K562 (cell line): ENCODE data around the gene SMARCC1. TPM values are rescaled to one million over a fixed set of nuclear protein-coding genes. Genes with fewer than 3 reads are reported as not detected.

Experiments
- ATAC-seq: fragments of 200-7000 bp; cut with Tn5 transposase; 3 replicates; pipeline ENCODE4 v1.9.1; 2020; ENCODE audit warnings: moderate library complexity
- Bru-seq: library from RNA; stranded (reverse); fragments of 400-500 nt; gene quantifications from one replicate; lab custom pipeline; 2021; lab: Mats Ljungman, UMichigan
- BruChase-seq, 2 experiments: library from RNA; stranded (reverse); fragments of 400-500 nt; gene quantifications; one replicate each; lab custom pipeline; 2021; lab: Mats Ljungman, UMichigan
- BruUV-seq: library from RNA; stranded (reverse); fragments of 400-500 nt; replicated peaks from 2 replicates; lab custom pipeline; 2021; lab: Mats Ljungman, UMichigan
- CTCF ChIA-PET: fragments of 300-600 bp; formaldehyde crosslinking; extraction: SDS; loops from one replicate; lab custom pipeline; 2021; ENCODE audit warnings: low intra/inter-chr PET ratio; lab: Yijun Ruan, JAX
- POLR2A ChIA-PET: fragments of 300-600, 350-650 bp; sonication (Branson Sonifier 250); formaldehyde crosslinking; extraction: SDS; loops from one replicate; lab custom pipeline; 2021; ENCODE audit warnings: antibody characterized with exemption, inconsistent platforms; lab: Yijun Ruan, JAX
- DNase-seq, 4 experiments: peaks; one replicate each; pipeline versions ENCODE4 v3.0.0 to v3.0.0-alpha.2; 2011 to 2018; ENCODE audit warnings: low spot score in 3 of 4, mixed read lengths in 3 of 4; ENCODE audit errors: extremely low read depth in 1 of 4
- FAIRE-seq: peaks from 2 replicates; lab custom pipeline; 2011; peaks lifted over from hg19 to GRCh38; lab: Jason Lieb, UNC
- H2AFZ ChIP-seq: 2 replicates; pipeline ENCODE4 v1.6.0; 2011; ENCODE audit warnings: low read depth, low read length, control low read depth, inconsistent platforms
- H3K27ac ChIP-seq: fragments of 200-600 bp; 3 replicates; pipeline ENCODE4 v1.8.0; 2011; ENCODE audit warnings: low read depth, mild to moderate bottlenecking, control low read depth, inconsistent platforms, low read length, moderate library complexity, mixed read lengths; ENCODE audit errors: extremely low read depth
- H3K27me3 ChIP-seq, 2 experiments: fragments of 300-600 bp in 1 of 2; 2 replicates in 1 of 2; 3 replicates in 1 of 2; pipeline versions ENCODE4 v1.6.0 to v1.8.0; 2011; ENCODE audit warnings: inconsistent platforms in 2 of 2, low read length in 2 of 2, mild to moderate bottlenecking in 1 of 2, mixed read lengths in 1 of 2, moderate library complexity in 1 of 2; ENCODE audit not compliant: control insufficient read depth in 2 of 2, insufficient read depth in 2 of 2
- H3K36me3 ChIP-seq: fragments of 300-600 bp; 3 replicates; pipeline ENCODE4 v1.8.0; 2011; ENCODE audit warnings: mild to moderate bottlenecking, low read length, inconsistent platforms; ENCODE audit not compliant: control insufficient read depth, insufficient read depth
- H3K4me1 ChIP-seq, 2 experiments: fragments of 200-600 bp in 1 of 2; replicated peaks in 1 of 2; 2 replicates in 1 of 2; 3 replicates in 1 of 2; pipeline versions ENCODE4 v1.5.1 to v1.8.0; 2011; ENCODE audit warnings: inconsistent platforms in 2 of 2, low read length in 2 of 2, mild to moderate bottlenecking in 1 of 2, mixed read lengths in 1 of 2, moderate library complexity in 1 of 2; ENCODE audit not compliant: control insufficient read depth in 2 of 2, insufficient read depth in 2 of 2
- H3K4me2 ChIP-seq: 2 replicates; pipeline ENCODE4 v1.6.1; 2011; ENCODE audit warnings: low read length, control low read depth, inconsistent platforms, mixed read lengths; ENCODE audit not compliant: insufficient read depth
- H3K4me3 ChIP-seq: fragments of 200-600 bp; sonication (generic), shearing (Covaris generic); 2 replicates; pipeline ENCODE4 v1.5.1; 2016; ENCODE audit warnings: control low read depth, inconsistent platforms
- H3K79me2 ChIP-seq: fragments of 200-600 bp; 3 replicates; pipeline ENCODE4 v1.8.0; 2011; ENCODE audit warnings: low read length, inconsistent platforms; ENCODE audit not compliant: control insufficient read depth, insufficient read depth
- H3K9ac ChIP-seq, 2 experiments: 2 replicates each; pipeline versions ENCODE4 v1.6.0 to v1.6.1; 2011; ENCODE audit warnings: low read depth in 2 of 2, low read length in 2 of 2, control low read depth in 1 of 2, inconsistent platforms in 1 of 2, mild to moderate bottlenecking in 1 of 2, mixed read lengths in 1 of 2; ENCODE audit not compliant: insufficient read depth in 1 of 2
- H3K9me1 ChIP-seq: one replicate; pipeline ENCODE4 v1.6.0; 2011; ENCODE audit warnings: inconsistent platforms, mild to moderate bottlenecking, low read length, moderate library complexity; ENCODE audit not compliant: control insufficient read depth, insufficient read depth
- H3K9me3 ChIP-seq: replicated peaks from 2 replicates; pipeline ENCODE4 v1.5.1; 2011; ENCODE audit warnings: low read depth, low read length, inconsistent platforms; ENCODE audit not compliant: control insufficient read depth, insufficient read depth
- H4K20me1 ChIP-seq: replicated peaks from 2 replicates; pipeline ENCODE4 v1.6.1; 2011; ENCODE audit warnings: low read length, inconsistent platforms, mixed read lengths; ENCODE audit not compliant: control insufficient read depth, insufficient read depth
- CHD1 ChIP-seq: fragments of 200-600 bp; sonication (generic); IDR thresholded peaks from one replicate; pipeline ENCODE4 v1.6.1; 2012; ENCODE audit warnings: mild to moderate bottlenecking, moderate library complexity, low read length, inconsistent platforms
- FUS ChIP-seq: fragments of 200-400 bp; formaldehyde crosslinking; optimal IDR thresholded peaks from 2 replicates; pipeline ENCODE3; 2017; ENCODE audit warnings: low read depth, low read length
- MBD2 ChIP-seq: sonication (generic); IDR thresholded peaks from 2 replicates; pipeline ENCODE4 v1.6.1; 2016; ENCODE audit warnings: low read depth, borderline replicate concordance
- NCOR1 ChIP-seq: fragments of 450-650 bp; IDR thresholded peaks from 2 replicates; pipeline ENCODE4 v1.6.1; 2016; ENCODE audit warnings: mild to moderate bottlenecking, moderate library complexity
- PTBP1 ChIP-seq: fragments of 200-400 bp; formaldehyde crosslinking; IDR thresholded peaks from 2 replicates; pipeline ENCODE4 v1.6.1; 2017; ENCODE audit warnings: low read depth, low read length
- PYGO2 ChIP-seq: fragments of 450-650 bp; IDR thresholded peaks from 2 replicates; pipeline ENCODE4 v1.6.1; 2016; ENCODE audit warnings: mild to moderate bottlenecking, missing genetic modification characterization, moderate library complexity, missing compliant biosample characterization
- RBM14 ChIP-seq: fragments of 200-400 bp; formaldehyde crosslinking; IDR thresholded peaks from 2 replicates; pipeline ENCODE4 v1.6.1; 2018; ENCODE audit warnings: low read depth, mild to moderate bottlenecking, low read length, moderate library complexity, borderline replicate concordance; ENCODE audit not compliant: insufficient read depth
- TCF3 ChIP-seq: sonication (generic); formaldehyde crosslinking; IDR thresholded peaks from 2 replicates; pipeline ENCODE4 v1.4.0; 2020; ENCODE audit warnings: mild to moderate bottlenecking, missing genetic modification reagents
- ZNF217 ChIP-seq: sonication (generic); formaldehyde crosslinking; IDR thresholded peaks from 2 replicates; pipeline ENCODE4 v1.8.0; 2022; ENCODE audit warnings: mild to moderate bottlenecking, missing genetic modification reagents
- ZNF23 ChIP-seq: fragments of 250-450 bp; sonication (Bioruptor Pico); IDR thresholded peaks from 2 replicates; pipeline ENCODE4 v1.4.0; 2020; ENCODE audit warnings: mild to moderate bottlenecking
- WGBS: fragments of 100-300 bp; shearing (Covaris generic); methylation state at CpG from one replicate; pipeline ENCODE4 v1.1.6; 2016; ENCODE audit warnings: low coverage, mixed read lengths; ENCODE audit not compliant: insufficient coverage; ENCODE audit errors: missing lambda C conversion rate; 5-methylcytosine and 5-hydroxymethylcytosine counted together
- in situ Hi-C: fragments of 300-500 bp; cut with MboI; formaldehyde crosslinking; loops from 4 replicates; pipeline ENCODE4 v1.15.0; 2018; ENCODE audit warnings: inconsistent platforms, mixed read lengths
- intact Hi-C: fragments of 100-400 bp; cut with micrococcal nuclease; formaldehyde crosslinking; loops from 2 replicates; pipeline ENCODE4 v1.14.2; 2022
- long read RNA-seq, 3 experiments: library from polyadenylated mRNA in 2 of 3; library from RNA in 1 of 3; unstranded in 2 of 3; stranded (forward) in 1 of 3; transcript quantifications; one replicate each; pipeline ENCODE4 v2.0.0, GENCODE V29; 2019 to 2022
- polyA minus RNA-seq, 3 experiments: library from RNA; depleted of rRNA, polyadenylated mRNA; stranded (reverse); fragments of >200 nt; gene quantifications; 2 replicates each; pipeline ENCODE4 v1.2.3, GENCODE V29; 2011
- polyA plus RNA-seq, 8 experiments: library from polyadenylated mRNA; depleted of rRNA in 4 of 8; stranded (reverse) in 5 of 8; unstranded in 3 of 8; fragments of >200 nt; fragmentation: Nextera tagmentation in 2 of 8; fragmentation: Illumina TruSeq in 1 of 8; extraction: Ambion mirVana in 2 of 8; extraction: Trizol in 1 of 8; gene quantifications; 2 replicates each; pipeline versions ENCODE4 v1.2.1 to v1.2.3, GENCODE V29; 2011 to 2014; ENCODE audit warnings: inconsistent platforms in 1 of 8, missing spikeins in 1 of 8
- total RNA-seq, 7 experiments: library from RNA; depleted of rRNA in 6 of 7; stranded (reverse); fragments of >200 nt in 6 of 7; fragmentation: Illumina TruSeq in 2 of 7; extraction: Trizol in 2 of 7; gene quantifications; 2 replicates each; pipeline versions ENCODE4 v1.2.1 to v1.2.3, GENCODE V29; 2011 to 2021; ENCODE audit warnings: low replicate concordance in 1 of 7
- TF ChIP-seq, protein P1 (sequence below): sonication (generic); formaldehyde crosslinking; IDR thresholded peaks from 2 replicates; pipeline ENCODE4 v1.8.0; 2022; ENCODE audit warnings: mild to moderate bottlenecking, missing genetic modification reagents
- TF ChIP-seq, protein P2 (sequence below): fragments of 450-650 bp; IDR thresholded peaks from 2 replicates; pipeline ENCODE4 v1.7.1; 2018; ENCODE audit warnings: mild to moderate bottlenecking, low read depth; ENCODE audit not compliant: partially characterized antibody

Gene SMARCC1
- 160 and 393 TPM in 2 replicates for total RNA-seq (2011; cell fraction: chromatin; rRNA removed; ENCODE audit: low replicate concordance)
- 70.4 and 74.0 TPM in 2 replicates for total RNA-seq (2011; cell fraction: nucleolus; rRNA removed)
- total RNA-seq (2011; cell fraction: nucleoplasm; rRNA removed): 125 and 187 TPM in 2 replicates
- total RNA-seq (2014; rRNA removed) (66.0 and 72.2 TPM in 2 replicates), total RNA-seq (2014; rRNA removed; fragmentation: Illumina TruSeq; extraction: Trizol) (91.3 and 111 TPM in 2 replicates), total RNA-seq (2015; rRNA removed; fragmentation: Illumina TruSeq; extraction: Trizol) (85.8 and 86.0 TPM in 2 replicates), total RNA-seq (2021) (195 and 199 TPM in 2 replicates), polyA plus RNA-seq (2011; rRNA removed) (62.0 and 63.7 TPM in 2 replicates), polyA plus RNA-seq (2014; fragmentation: Illumina TruSeq; extraction: Trizol) (124 and 127 TPM in 2 replicates), polyA plus RNA-seq (2014; fragmentation: Nextera tagmentation; extraction: Ambion mirVana) (10 to 100 TPM; 20.7 to 40.5 TPM), polyA plus RNA-seq (2014; rRNA removed) (47.2 and 55.8 TPM in 2 replicates), polyA minus RNA-seq (2011; rRNA and poly(A)+ RNA removed) (146 and 210 TPM in 2 replicates), Bru-seq, nascent RNA (percentile 90 among the genes with signal in this experiment), BruChase-seq, experiment 1, labeled RNA remaining after a 2-hour chase (percentile 93 among the genes with signal in this experiment), BruChase-seq, experiment 2, labeled RNA remaining after a 6-hour chase (percentile 90 among the genes with signal in this experiment)
- 27.0 and 29.4 TPM in 2 replicates for polyA plus RNA-seq (2011; cell fraction: cytosol; rRNA removed)
- 54.6 and 73.8 TPM in 2 replicates for polyA plus RNA-seq (2011; cell fraction: nucleus; rRNA removed)
- 72.1 and 86.8 TPM in 2 replicates for polyA plus RNA-seq (2012)
- polyA minus RNA-seq (2011; cell fraction: cytosol; rRNA and poly(A)+ RNA removed): 82.4 and 108 TPM in 2 replicates
- 43.5 and 71.9 TPM in 2 replicates for polyA minus RNA-seq (2011; cell fraction: nucleus; rRNA and poly(A)+ RNA removed)
- long read RNA-seq, experiment 1, full-length matches to known transcripts: 92 of 644 reads
- long read RNA-seq, experiment 1, partial matches to known transcripts: 305 of 644 reads
- long read RNA-seq, experiment 1, other reads (novel, unspliced or antisense): 247 of 644 reads
- long read RNA-seq, experiment 2, full-length matches to known transcripts: 7 of 146 reads
- long read RNA-seq, experiment 2, partial matches to known transcripts: 41 of 146 reads
- long read RNA-seq, experiment 2, other reads (novel, unspliced or antisense): 98 of 146 reads
- long read RNA-seq, experiment 3, partial matches to known transcripts: 69 of 88 reads
- long read RNA-seq, experiment 3, other reads (novel, unspliced or antisense): 19 of 88 reads

DNA sequence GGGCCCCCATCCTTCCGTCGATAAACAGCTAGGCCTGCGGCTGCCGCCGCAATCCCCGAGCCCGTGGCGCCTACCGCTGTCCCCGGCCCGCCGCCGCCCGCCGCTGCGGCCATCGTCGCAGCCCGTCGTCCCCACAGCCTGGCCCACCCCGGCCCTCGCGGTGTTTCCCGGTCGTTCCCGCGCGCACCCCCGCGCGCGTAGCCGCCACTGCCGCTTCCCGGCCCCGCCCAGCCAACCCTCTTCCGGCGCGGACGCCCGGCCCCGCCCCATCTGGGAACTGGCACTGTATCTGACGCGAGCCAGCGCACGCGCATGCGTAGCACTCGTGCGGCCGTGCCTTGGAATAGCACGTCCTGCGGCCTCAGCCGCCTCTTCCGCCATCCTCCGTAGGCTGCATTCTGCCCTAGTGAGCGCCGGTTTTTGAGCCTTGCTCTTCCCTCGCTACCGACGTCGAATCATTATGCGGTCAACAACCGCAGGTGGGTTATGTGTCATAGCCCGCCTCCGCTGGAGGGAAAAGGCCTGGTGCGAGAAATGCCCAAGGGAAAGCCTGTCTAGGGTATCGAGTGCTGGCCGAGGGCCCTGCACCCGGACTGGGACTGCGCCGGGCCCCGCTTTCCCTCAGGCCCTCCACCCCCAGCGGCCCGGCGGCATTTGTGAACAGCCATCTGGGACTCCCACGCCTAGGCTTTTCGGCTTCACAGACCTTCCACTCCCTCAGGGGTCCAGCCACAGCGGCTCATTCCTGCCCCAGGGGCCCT is at the start of gene SMARCC1:
Gene SMARCC1, minus strand, starts transcription at position 209 of the 761 bp plus-strand sequence. Its CDS starts 96 bp downstream, at position 113.
- peak within 1 kb of the TSS; percentile 94 to 99 for H3K9ac ChIP-seq
- peak within 1 kb of the TSS; percentile 98 for H3K27ac ChIP-seq
- intact Hi-C loops: loop anchor here (5.0 kb wide), 1 partner anchor 400 kb away; the partner anchor contains the start of gene PTPN23
- in situ Hi-C loops: no loop called here
- 0 out of 2 replicates have a peak, but pooled peaks cover 3% of the 10 kb centered on the region for H4K20me1 ChIP-seq
- peaks cover 16 to 23% of the 10 kb centered on the region in 2 experiments for H3K4me1 ChIP-seq
- H3K36me3 ChIP-seq: peaks cover 24% of the 10 kb centered on the region
- H3K9me3 ChIP-seq: no peaks in the 10 kb centered on the region
- no peaks in the 10 kb centered on the region for H3K27me3 ChIP-seq
- ChIA-PET POLR2A (interaction anchor here (0.6 to 1.5 kb wide), 9 partner anchors 10 to 338 kb away, joined by 3 to 14 read pairs (median 3); no protein-coding TSS in a partner anchor), CTCF (interaction anchor here (0.6 kb wide), 1 partner anchor 43 kb away, joined by 3 read pairs; no protein-coding TSS in a partner anchor)
- H2AFZ ChIP-seq: peak within 1 kb of the TSS; percentile 98
- WGBS: 1% methylated on average over 50 of the region's 79 CpGs
- TSS peak; percentile 96 for BruUV-seq
- DNase-seq (peak; percentile 98 to 100 (median 99)), ATAC-seq (peak; percentile 90), FAIRE-seq (peak; percentile 85)
- peak within 1 kb of the TSS; percentile 89 for H3K4me2 ChIP-seq
- H3K79me2 ChIP-seq: peaks cover 58% of the 10 kb centered on the region
- H3K9me1 ChIP-seq: no peaks in the 10 kb centered on the region
- peak within 1 kb of the TSS; percentile 69 for H3K4me3 ChIP-seq
- TF ChIP-seq FUS (peak; percentile 90), CHD1 (peak; percentile 60), TCF3 (CRISPR knock-in tag) (no peak), RBM14 (no peak), PYGO2 (tag) (peak; percentile 52; the same call in 1 of the 2 replicates), ZNF23 (no peak), MBD2 (peak; percentile 44; the same call in 1 of the 2 replicates), PTBP1 (peak; percentile 45; the same call in 1 of the 2 replicates), NCOR1 (no peak), ZNF217 (CRISPR knock-in tag) (no peak)
- TF ChIP-seq, protein P1, sequence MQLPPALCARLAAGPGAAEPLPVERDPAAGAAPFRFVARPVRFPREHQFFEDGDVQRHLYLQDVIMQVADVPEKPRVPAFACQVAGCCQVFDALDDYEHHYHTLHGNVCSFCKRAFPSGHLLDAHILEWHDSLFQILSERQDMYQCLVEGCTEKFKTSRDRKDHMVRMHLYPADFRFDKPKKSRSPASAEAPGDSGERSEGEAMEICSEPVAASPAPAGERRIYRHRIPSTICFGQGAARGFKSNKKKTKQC (CRISPR knock-in tag): peak; percentile 77
- TF ChIP-seq, protein P2, sequence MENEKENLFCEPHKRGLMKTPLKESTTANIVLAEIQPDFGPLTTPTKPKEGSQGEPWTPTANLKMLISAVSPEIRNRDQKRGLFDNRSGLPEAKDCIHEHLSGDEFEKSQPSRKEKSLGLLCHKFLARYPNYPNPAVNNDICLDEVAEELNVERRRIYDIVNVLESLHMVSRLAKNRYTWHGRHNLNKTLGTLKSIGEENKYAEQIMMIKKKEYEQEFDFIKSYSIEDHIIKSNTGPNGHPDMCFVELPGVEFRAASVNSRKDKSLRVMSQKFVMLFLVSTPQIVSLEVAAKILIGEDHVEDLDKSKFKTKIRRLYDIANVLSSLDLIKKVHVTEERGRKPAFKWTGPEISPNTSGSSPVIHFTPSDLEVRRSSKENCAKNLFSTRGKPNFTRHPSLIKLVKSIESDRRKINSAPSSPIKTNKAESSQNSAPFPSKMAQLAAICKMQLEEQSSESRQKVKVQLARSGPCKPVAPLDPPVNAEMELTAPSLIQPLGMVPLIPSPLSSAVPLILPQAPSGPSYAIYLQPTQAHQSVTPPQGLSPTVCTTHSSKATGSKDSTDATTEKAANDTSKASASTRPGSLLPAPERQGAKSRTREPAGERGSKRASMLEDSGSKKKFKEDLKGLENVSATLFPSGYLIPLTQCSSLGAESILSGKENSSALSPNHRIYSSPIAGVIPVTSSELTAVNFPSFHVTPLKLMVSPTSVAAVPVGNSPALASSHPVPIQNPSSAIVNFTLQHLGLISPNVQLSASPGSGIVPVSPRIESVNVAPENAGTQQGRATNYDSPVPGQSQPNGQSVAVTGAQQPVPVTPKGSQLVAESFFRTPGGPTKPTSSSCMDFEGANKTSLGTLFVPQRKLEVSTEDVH: peak; percentile 48
